Kidney epithelial cell (primary cell): ENCODE results near the gene AARSD1. TPM values are rescaled to one million over a fixed set of nuclear protein-coding genes. Genes with fewer than 3 reads are reported as not detected.
"Not testable (repeated sequence)": the region's sequence is repeated elsewhere in the genome, so short reads cannot be mapped to it uniquely, and the experiment has no call there.

ENCODE experiments used
- DNase-seq: peaks from one replicate; pipeline ENCODE4 v3.0.0-alpha.2; 2010; ENCODE audit warnings: low read depth
- H3K27me3 ChIP-seq: 2 replicates; pipeline ENCODE4 v1.6.0; 2011; ENCODE audit warnings: low read length; ENCODE audit not compliant: control insufficient read depth, insufficient read depth
- H3K36me3 ChIP-seq: 2 replicates; pipeline ENCODE4 v1.5.1; 2011; ENCODE audit warnings: low read length; ENCODE audit not compliant: control insufficient read depth, insufficient read depth
- H3K4me3 ChIP-seq: 2 replicates; pipeline ENCODE4 v1.5.1; 2011; ENCODE audit warnings: low read depth, mild to moderate bottlenecking, control low read depth, low read length
- CTCF ChIP-seq: IDR thresholded peaks from 2 replicates; pipeline ENCODE4 v1.5.1; 2011; ENCODE audit warnings: mild to moderate bottlenecking, moderate library complexity, low read length, control low read depth, inconsistent platforms; ENCODE audit not compliant: insufficient read depth, poor library complexity, severe bottlenecking
- total RNA-seq: library from RNA; depleted of rRNA; stranded (reverse); fragments of >200 nt; gene quantifications from 2 replicates; pipeline ENCODE4 v1.2.3, GENCODE V29; 2015

Gene AARSD1
- total RNA-seq, 1 donor from 2014 or later: 40.0 TPM

- DNase-seq: no peak
- peak; percentile 16 for TF ChIP-seq CTCF
- H3K27me3 ChIP-seq: no peaks in the 10 kb centered on the region
- peaks cover 2% of the 10 kb centered on the region for H3K36me3 ChIP-seq
- H3K4me3 ChIP-seq: peak overlapping the region; percentile 93
Measured at GRCh38 chr17:42980766-42981397, 16.6 kb upstream of the AARSD1 start.

GRCh38 chr17:42980274-42980765 is 16.1 kb upstream of the AARSD1 start, which contains the start of gene RUNDC1:
Gene RUNDC1 (plus strand): TSS chr17:42980565. CDS start chr17:42980577, 12 bp downstream.
- DNase-seq: no peak
- no peaks in the 10 kb centered on the region for H3K27me3 ChIP-seq
- H3K36me3 ChIP-seq: peaks cover 2% of the 10 kb centered on the region
- H3K4me3 ChIP-seq: peak within 1 kb of the TSS; percentile 93
- no peak for TF ChIP-seq CTCF

- Histone ChIP-seq H3K4me3 (peak within 1 kb of the TSS; percentile 93), H3K36me3 (no peaks in the 10 kb centered on the region), H3K27me3 (no peaks in the 10 kb centered on the region)
- TF ChIP-seq CTCF: no peak
- DNase-seq: no peak
Measured at GRCh38 chr17:42979511-42980273, 15.4 kb upstream of the AARSD1 start, which contains the start of gene PTGES3L. Gene PTGES3L (minus strand): TSS chr17:42980080. CDS start chr17:42980053, 27 bp downstream.

DNA sequence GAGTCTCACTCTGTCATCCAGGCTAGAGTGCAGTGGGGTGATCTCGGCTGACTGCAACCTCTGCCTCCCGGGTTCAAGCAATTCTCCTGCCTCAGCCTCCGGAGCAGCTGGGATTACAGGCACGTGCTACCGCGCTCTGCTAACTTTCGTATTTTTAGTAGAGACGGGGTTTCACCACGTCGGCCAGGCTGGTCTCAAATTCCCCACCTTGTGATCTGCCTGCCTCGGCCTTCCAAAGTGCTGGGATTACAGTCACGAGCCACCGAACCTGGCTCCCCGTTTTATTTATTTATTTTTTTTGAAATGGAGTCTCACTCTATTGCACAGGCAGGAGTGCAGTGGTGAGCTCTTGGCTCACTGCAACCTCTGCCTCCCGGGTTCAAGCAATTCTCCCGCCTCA is 11.4 kb upstream of the AARSD1 start:
- not testable (repeated sequence) for H3K4me3 ChIP-seq, H3K36me3 ChIP-seq, H3K27me3 ChIP-seq, DNase-seq

- DNase-seq: no peak
- Histone ChIP-seq H3K4me3 (no peak overlapping the region), H3K36me3 (no peaks in the 10 kb centered on the region), H3K27me3 (no peaks in the 10 kb centered on the region)
- no peak for TF ChIP-seq CTCF
Measured at GRCh38 chr17:42975265-42975664, 11.0 kb upstream of the AARSD1 start.

GRCh38 chr17:42973323-42973722 is 9.1 kb upstream of the AARSD1 start:
- not testable (repeated sequence) for DNase-seq, H3K36me3 ChIP-seq, H3K27me3 ChIP-seq, H3K4me3 ChIP-seq
